Spinal cord (tissue), 10 donors: Measurements from ENCODE around the gene OR51A2. TPM values are rescaled to one million over a fixed set of nuclear protein-coding genes. Genes with fewer than 3 reads are reported as not detected.

Experiments used
- DNase-seq, 6 donors: peaks; one replicate each; pipeline versions ENCODE4 v3.0.0 to v3.0.0-alpha.2; 2013 to 2015; ENCODE audit warnings: low spot score in 6 of 6, low read depth in 4 of 6
- H3K27ac ChIP-seq: one replicate; pipeline ENCODE4 v1.5.1; 2013; ENCODE audit warnings: low read depth, low read length, control low read depth
- H3K27me3 ChIP-seq: one replicate; pipeline ENCODE4 v1.6.1; 2013; ENCODE audit warnings: low read length; ENCODE audit not compliant: control insufficient read depth, insufficient read depth
- H3K36me3 ChIP-seq: one replicate; pipeline ENCODE4 v1.6.1; 2013; ENCODE audit warnings: low read length; ENCODE audit not compliant: control insufficient read depth, insufficient read depth
- H3K4me1 ChIP-seq: one replicate; pipeline ENCODE4 v1.6.1; 2013; ENCODE audit warnings: low read length; ENCODE audit not compliant: control insufficient read depth, insufficient read depth
- H3K4me3 ChIP-seq: one replicate; pipeline ENCODE4 v1.5.1; 2013; ENCODE audit warnings: low read depth, low read length, control low read depth
- H3K9me3 ChIP-seq: one replicate; pipeline ENCODE4 v1.6.1; 2013; ENCODE audit warnings: low read length; ENCODE audit not compliant: control insufficient read depth, insufficient read depth
- WGBS: methylation state at CpG from one replicate; pipeline ENCODE4 v1.1.5; 2013; ENCODE audit warnings: missing lambda C conversion rate; ENCODE audit not compliant: insufficient coverage; 5-methylcytosine and 5-hydroxymethylcytosine counted together
- polyA plus RNA-seq, 2 donors: library from polyadenylated mRNA; unstranded; fragments of 120-200 nt; gene quantifications; one replicate each; pipeline ENCODE4 v1.2.1, GENCODE V29; 2013; ENCODE audit not compliant: insufficient read length in 2 of 2
- total RNA-seq, 2 donors: library from RNA; depleted of rRNA in 1 of 2; stranded (reverse); fragments of 120-200 nt in 1 of 2; fragments of >200 nt in 1 of 2; gene quantifications; one replicate each; pipeline versions ENCODE4 v1.2.3 to v1.2.4, GENCODE V29; 2013 to 2014
- donor health status: healthy.

The OR51A2 gene
- total and polyA plus RNA-seq, 4 donors: not detected

- no peak for DNase-seq
- WGBS: 61% methylated on average over 2 of the region's 4 CpGs
- H3K4me1 ChIP-seq: no peaks in the 10 kb centered on the region
- H3K4me3 ChIP-seq: no peak overlapping the region
- H3K27me3 ChIP-seq: no peaks in the 10 kb centered on the region
- no peak overlapping the region for H3K27ac ChIP-seq
- no peaks in the 10 kb centered on the region for H3K36me3 ChIP-seq
- H3K9me3 ChIP-seq: no peaks in the 10 kb centered on the region
These were observed 1.9 kb upstream of the OR51A2 start for GRCh38 chr11:4957396-4957795.

DNA sequence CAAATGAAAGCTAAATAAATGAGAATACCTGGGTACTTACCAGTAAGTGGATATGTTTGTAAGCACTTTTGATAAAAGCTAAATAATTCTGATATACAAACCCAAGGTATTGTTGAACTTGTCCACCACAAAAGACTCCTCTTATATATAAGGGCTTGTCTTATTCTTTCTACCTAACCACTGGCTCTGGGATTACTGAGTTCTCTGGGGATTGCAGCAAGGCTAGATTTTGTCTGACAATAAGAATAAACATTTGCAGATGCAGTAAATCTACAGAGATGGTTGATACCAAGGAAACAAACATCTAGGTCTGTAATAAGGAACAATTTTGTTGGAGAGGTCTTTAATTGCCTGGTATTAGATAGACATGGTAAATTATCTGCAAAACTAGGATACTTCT lies 8.0 kb downstream of the OR51A2 start, which contains the start of gene OR51A4:
Gene OR51A4 (minus strand): TSS at position 101 of the 400 bp plus-strand sequence. CDS start 505 bp downstream, outside the sequence.
- no peak for DNase-seq
- Histone ChIP-seq H3K36me3 (no peaks in the 10 kb centered on the region), H3K27ac (no peak within 1 kb of the TSS), H3K4me3 (no peak within 1 kb of the TSS), H3K27me3 (no peaks in the 10 kb centered on the region), H3K4me1 (no peaks in the 10 kb centered on the region), H3K9me3 (no peaks in the 10 kb centered on the region)

- Histone ChIP-seq H3K27me3 (no peaks in the 10 kb centered on the region), H3K4me1 (no peaks in the 10 kb centered on the region), H3K36me3 (no peaks in the 10 kb centered on the region), H3K9me3 (no peaks in the 10 kb centered on the region), H3K4me3 (no peak overlapping the region), H3K27ac (no peak overlapping the region)
- DNase-seq: no peak
- no CpG with 5 or more reads among the region's 3 CpGs for WGBS
These were observed 18.8 kb downstream of the OR51A2 start for GRCh38 chr11:4936745-4937144.

GRCh38 chr11:4932751-4933150 lies 22.8 kb downstream of the OR51A2 start:
- H3K4me3 ChIP-seq: no peak overlapping the region
- no peaks in the 10 kb centered on the region for H3K4me1 ChIP-seq
- no peak for DNase-seq
- no peaks in the 10 kb centered on the region for H3K36me3 ChIP-seq
- no peak overlapping the region for H3K27ac ChIP-seq
- H3K27me3 ChIP-seq: no peaks in the 10 kb centered on the region
- 80% methylated on average over 1 of the region's 4 CpGs for WGBS
- H3K9me3 ChIP-seq: no peaks in the 10 kb centered on the region

DNA sequence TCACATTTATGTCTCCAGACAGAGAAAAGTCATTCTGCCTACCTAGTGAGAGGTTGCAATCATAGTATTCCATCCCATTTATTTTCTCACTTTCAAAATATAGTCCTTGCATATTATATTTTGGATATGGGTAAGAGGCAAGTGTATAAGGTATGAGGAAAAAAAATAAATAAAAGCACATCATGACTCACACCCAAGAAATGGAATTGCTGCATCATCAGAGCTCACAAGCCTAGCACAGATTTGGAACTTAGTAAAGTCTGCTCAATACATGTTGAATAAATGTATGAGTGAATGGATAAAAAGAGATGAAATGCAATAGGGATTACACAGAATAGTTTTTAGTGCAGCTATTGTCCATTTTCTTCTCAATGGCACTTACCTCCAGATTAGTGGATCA lies 28.9 kb downstream of the OR51A2 start:
- Histone ChIP-seq H3K4me1 (no peaks in the 10 kb centered on the region), H3K27ac (no peak overlapping the region), H3K4me3 (no peak overlapping the region), H3K9me3 (no peaks in the 10 kb centered on the region), H3K36me3 (no peaks in the 10 kb centered on the region), H3K27me3 (no peaks in the 10 kb centered on the region)
- DNase-seq: no peak

DNA sequence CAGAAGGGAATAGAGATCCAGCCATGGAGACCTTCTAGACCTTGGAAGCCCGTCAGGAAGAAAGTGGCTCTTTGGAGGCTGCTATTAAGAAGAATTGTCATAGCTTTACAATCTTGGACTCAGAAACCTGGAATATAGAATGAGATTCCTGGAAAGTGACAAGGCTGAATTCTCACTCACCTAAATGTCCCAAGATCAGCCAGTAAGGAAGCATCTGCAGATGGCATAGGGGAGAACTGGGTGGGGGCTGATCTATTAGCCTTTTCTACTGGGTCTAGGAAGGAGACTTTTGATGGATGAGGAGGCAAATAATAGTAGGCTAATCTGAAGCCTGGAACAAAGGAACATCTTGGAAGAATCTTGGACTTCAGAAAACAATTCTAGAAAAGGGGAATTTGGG lies 31.3 kb downstream of the OR51A2 start, which contains the start of gene OR51G1:
Gene OR51G1 (minus strand): TSS at position 101 of the 400 bp plus-strand sequence. CDS start 0 bp downstream, at position 101.
- Histone ChIP-seq H3K4me1 (no peaks in the 10 kb centered on the region), H3K27me3 (no peaks in the 10 kb centered on the region), H3K27ac (no peak within 1 kb of the TSS), H3K36me3 (no peaks in the 10 kb centered on the region), H3K9me3 (no peaks in the 10 kb centered on the region), H3K4me3 (no peak within 1 kb of the TSS)
- DNase-seq: no peak
- 100% methylated on average over 1 of the region's 1 CpG for WGBS

DNA sequence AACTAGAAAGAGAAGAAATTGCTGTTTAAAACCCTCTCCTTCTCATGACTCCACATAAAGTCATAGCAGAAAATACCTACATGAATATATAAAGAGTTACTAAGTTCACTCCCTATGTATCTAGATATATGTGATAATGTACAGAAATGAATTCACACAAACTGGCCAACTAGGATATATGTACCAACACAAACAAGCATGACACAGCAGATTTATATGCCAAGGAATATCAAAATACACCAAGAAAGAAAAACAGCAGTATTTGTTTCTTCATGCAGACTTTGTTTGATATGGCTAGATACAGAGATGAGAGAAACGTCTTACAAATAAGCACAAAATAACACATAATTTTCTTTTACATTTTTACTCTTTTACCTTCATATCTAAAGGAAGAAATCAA lies 33.2 kb downstream of the OR51A2 start:
- DNase-seq: no peak
- Histone ChIP-seq H3K4me3 (no peak overlapping the region), H3K27ac (no peak overlapping the region), H3K9me3 (no peaks in the 10 kb centered on the region), H3K27me3 (no peaks in the 10 kb centered on the region), H3K4me1 (no peaks in the 10 kb centered on the region), H3K36me3 (no peaks in the 10 kb centered on the region)
- WGBS: no CpG with 5 or more reads among the region's 1 CpG

DNA sequence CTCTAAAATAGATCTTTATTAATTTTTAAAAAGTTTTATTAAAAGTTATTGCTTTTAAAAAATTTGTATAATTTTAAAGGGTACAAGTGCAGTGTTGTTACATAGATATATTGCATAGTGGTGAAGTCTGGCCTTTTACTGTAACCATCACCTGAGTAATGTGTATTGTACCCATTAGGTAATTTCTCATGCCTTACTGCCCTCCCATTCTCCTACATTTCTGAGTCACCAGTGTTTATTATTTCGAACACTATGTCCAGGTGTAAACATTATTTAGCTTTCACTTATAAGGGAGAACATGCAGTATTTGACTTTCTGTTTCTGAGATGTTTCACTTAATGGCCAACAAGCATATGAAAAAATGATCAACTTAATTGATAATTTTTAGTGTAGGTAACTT lies 33.7 kb downstream of the OR51A2 start:
- Histone ChIP-seq H3K4me3 (no peak overlapping the region), H3K4me1 (no peaks in the 10 kb centered on the region), H3K9me3 (no peaks in the 10 kb centered on the region), H3K36me3 (no peaks in the 10 kb centered on the region), H3K27me3 (no peaks in the 10 kb centered on the region), H3K27ac (no peak overlapping the region)
- DNase-seq: no peak
- WGBS: no CpG with 5 or more reads among the region's 1 CpG

DNA sequence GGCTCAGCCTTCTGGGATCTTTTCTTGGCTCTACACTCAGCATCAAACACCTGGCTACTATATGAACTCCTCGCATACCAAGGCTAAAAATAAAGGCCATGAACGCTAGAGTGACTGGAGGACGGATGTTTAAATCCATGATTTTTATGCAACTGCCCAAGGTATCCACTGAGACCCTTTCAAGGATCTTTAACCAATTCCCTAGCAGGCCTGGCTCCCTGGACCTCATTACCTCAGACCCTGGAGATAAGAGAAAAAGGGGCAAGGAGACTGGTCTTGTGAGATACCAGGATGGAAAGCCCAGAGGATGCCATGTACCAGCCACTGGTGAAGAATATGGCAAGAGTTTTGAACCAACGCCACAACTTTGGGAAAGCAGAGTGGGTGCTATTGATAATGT lies 36.3 kb downstream of the OR51A2 start, which contains the start of gene OR51G2:
Gene OR51G2 (minus strand): TSS at position 101 of the 400 bp plus-strand sequence. CDS start 3,687 bp downstream, outside the sequence.
- WGBS: no CpG with 5 or more reads among the region's 4 CpGs
- H3K27me3 ChIP-seq: no peaks in the 10 kb centered on the region
- H3K36me3 ChIP-seq: no peaks in the 10 kb centered on the region
- H3K4me1 ChIP-seq: no peaks in the 10 kb centered on the region
- no peak within 1 kb of the TSS for H3K27ac ChIP-seq
- no peak within 1 kb of the TSS for H3K4me3 ChIP-seq
- H3K9me3 ChIP-seq: no peaks in the 10 kb centered on the region
- DNase-seq: no peak

- Histone ChIP-seq H3K4me3 (no peak overlapping the region), H3K27me3 (no peaks in the 10 kb centered on the region), H3K9me3 (no peaks in the 10 kb centered on the region), H3K36me3 (no peaks in the 10 kb centered on the region), H3K27ac (no peak overlapping the region), H3K4me1 (no peaks in the 10 kb centered on the region)
- no peak for DNase-seq
These were observed 38.9 kb downstream of the OR51A2 start for GRCh38 chr11:4916581-4916980.
